ENCODE results near the gene TPPP2.
A peak's percentile ranks its signal among the peaks of the same experiment; 100 is the strongest.
"Not testable (repeated sequence)": the region's sequence is repeated elsewhere in the genome, so short reads cannot be mapped to it uniquely, and the experiment has no call there.

TPPP2 gene

DNA sequence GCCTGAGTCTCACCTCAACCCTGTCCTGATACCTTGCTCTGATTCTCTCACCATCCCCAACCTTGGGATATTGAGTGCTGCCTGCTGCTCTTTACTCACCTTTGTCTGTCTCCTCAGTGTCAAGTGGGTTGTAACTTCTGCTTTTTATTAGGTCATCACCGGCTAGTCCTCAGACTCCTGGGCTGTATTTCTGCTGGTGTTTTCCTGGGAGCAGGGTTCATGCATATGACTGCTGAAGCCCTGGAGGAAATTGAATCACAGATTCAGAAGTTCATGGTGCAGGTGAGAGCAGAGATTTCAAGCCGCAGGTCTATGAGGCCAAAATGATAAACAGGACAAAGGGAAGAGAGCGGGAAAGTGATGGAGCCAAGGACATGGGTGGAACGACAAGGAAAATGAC lies 30.4 kb upstream of the TPPP2 start:
- FAIRE-seq (no peak), DNase-seq (ENCODE audit: insufficient read length, low spot score) (no peak)
- no peak for TF ChIP-seq POLR2A (IDR thresholded peaks at IDR 0.05; ENCODE audit: low read depth, low read length)

GRCh38 chr14:21001218-21001617 lies 28.8 kb upstream of the TPPP2 start:
- DNase-seq (ENCODE audit: insufficient read length, low spot score) (no peak), FAIRE-seq (no peak)
- no peak for TF ChIP-seq POLR2A (IDR thresholded peaks at IDR 0.05; ENCODE audit: low read depth, low read length)

- DNase-seq (ENCODE audit: insufficient read length, low spot score) (no peak), FAIRE-seq (no peak)
- no peak for TF ChIP-seq POLR2A (IDR thresholded peaks at IDR 0.05; ENCODE audit: low read depth, low read length)
Observed at GRCh38 chr14:21003788-21004346, 26.1 kb upstream of the TPPP2 start.

DNA sequence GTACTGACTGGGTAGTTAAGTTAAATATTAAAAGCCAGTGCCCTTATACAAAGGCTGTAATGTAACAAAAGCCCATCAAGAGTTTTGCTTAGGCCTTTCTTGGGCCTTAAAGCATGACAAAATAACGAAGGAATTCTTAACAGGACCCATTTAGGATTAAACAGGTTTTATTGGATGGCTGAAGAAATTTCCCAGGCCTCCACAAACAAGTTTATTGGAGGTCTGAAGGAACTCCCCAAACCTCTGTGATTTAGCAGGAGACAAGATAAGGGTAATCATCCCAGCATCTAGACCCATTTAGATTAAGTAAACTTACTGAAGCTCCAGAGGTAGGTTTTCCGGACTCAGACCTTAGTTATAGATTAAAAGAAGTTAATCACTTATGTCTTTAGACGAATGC lies 20.3 kb upstream of the TPPP2 start:
- DNase-seq (ENCODE audit: insufficient read length, low spot score); FAIRE-seq: not testable (repeated sequence)

DNA sequence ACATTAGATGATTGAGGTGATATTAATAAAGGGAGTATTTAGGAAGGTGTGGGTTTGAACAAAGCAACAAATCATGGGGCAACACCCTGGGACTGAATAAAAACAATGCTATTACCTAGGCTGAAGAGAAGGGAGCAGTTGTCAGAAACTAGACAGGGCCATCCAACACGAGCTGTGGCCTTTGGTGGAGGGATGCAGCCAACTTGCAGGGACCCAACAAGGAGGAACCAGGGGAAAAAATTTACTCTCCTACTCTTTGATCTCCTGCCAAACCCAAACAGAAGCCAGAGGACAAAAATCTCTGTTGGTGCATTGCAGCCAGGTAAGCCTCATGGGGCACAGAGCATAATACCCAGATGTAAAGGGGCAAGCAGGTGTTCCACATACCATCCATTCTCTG lies 18.9 kb upstream of the TPPP2 start:
- DNase-seq (ENCODE audit: insufficient read length, low spot score), result no peak
- FAIRE-seq, result no peak
- TF ChIP-seq POLR2A (IDR thresholded peaks at IDR 0.05; ENCODE audit: low read depth, low read length), result no peak

DNA sequence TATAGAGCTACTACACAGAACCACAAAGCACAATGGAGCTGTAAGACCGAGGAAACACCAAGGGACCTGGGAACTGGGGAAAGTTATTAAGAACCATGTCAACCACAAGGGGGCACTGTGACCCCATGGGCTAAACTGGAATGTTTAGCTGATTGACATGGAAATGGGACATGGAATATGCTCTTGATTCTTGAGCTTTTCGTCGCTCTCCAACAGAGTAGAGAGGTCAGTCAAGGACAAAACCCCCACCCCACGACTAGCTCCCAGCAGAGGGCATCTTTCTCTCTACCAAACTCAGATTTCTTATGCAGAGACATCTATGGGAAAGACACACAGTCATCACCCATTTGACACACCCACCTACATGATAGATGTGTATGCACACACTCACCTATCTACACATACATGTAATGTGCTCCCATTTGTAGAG lies 15.2 kb upstream of the TPPP2 start:
- no peak for TF ChIP-seq POLR2A (IDR thresholded peaks at IDR 0.05; ENCODE audit: low read depth, low read length)
- DNase-seq (ENCODE audit: insufficient read length, low spot score) (peak; percentile 51), FAIRE-seq (peak; percentile 93)

- FAIRE-seq (no peak), DNase-seq (ENCODE audit: insufficient read length, low spot score) (no peak)
- no peak for TF ChIP-seq POLR2A (IDR thresholded peaks at IDR 0.05; ENCODE audit: low read depth, low read length)
Observed at GRCh38 chr14:21015312-21015711, 14.7 kb upstream of the TPPP2 start.

GRCh38 chr14:21016413-21017190 lies 13.4 kb upstream of the TPPP2 start:
- no peak for FAIRE-seq

DNA sequence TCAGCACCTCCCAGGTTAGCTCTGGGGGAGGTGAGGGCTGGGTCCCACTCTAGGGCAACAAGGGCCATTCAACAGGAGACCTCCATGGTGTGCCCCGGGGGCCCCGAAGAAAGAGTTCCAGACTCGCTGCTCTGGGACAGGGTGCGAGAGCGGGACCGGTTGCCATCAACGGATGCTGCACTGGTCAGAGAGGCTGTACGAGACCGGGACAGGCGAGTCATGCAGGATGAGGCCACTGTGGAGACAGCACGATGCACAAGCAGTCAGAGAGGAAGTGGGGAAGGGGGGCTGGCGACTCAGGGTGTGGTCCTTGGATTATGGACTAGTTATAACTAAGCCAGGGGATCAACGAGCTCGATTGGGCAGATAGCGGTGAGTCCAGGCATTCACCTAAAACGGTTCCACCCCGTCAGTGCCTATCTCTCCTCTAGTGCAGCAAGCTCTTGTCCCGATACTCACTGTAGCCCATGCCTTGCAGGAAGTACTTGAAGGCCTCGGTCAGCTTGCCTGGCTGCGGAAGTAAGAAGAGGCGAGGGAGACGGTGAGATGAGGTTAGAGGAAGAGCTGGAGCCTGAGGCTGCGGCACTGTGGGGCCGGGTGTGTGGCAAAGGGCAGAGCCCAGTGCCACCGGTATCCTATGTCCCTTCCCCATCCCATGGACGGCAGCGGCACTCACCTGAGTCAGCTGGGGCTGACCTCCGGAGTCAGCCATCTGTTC lies 12.3 kb upstream of the TPPP2 start:
- DNase-seq (ENCODE audit: insufficient read length, low spot score), result no peak
- no peak for FAIRE-seq
- no peak for TF ChIP-seq POLR2A (IDR thresholded peaks at IDR 0.05; ENCODE audit: low read depth, low read length)

More at GRCh38 chr14:21016413-21017190, 13.4 kb upstream of the TPPP2 start:
- no peak for TF ChIP-seq POLR2A (IDR thresholded peaks at IDR 0.05; ENCODE audit: low read depth, low read length)
- no peak for DNase-seq (ENCODE audit: insufficient read length, low spot score)

GRCh38 chr14:21018286-21018685 lies 11.7 kb upstream of the TPPP2 start:
- TF ChIP-seq POLR2A (IDR thresholded peaks at IDR 0.05; ENCODE audit: low read depth, low read length), result no peak
- DNase-seq (ENCODE audit: insufficient read length, low spot score), result no peak
- no peak for FAIRE-seq

GRCh38 chr14:21018781-21019180 lies 11.2 kb upstream of the TPPP2 start:
- no peak for FAIRE-seq
- no peak for TF ChIP-seq POLR2A (IDR thresholded peaks at IDR 0.05; ENCODE audit: low read depth, low read length)
- no peak for DNase-seq (ENCODE audit: insufficient read length, low spot score)

DNA sequence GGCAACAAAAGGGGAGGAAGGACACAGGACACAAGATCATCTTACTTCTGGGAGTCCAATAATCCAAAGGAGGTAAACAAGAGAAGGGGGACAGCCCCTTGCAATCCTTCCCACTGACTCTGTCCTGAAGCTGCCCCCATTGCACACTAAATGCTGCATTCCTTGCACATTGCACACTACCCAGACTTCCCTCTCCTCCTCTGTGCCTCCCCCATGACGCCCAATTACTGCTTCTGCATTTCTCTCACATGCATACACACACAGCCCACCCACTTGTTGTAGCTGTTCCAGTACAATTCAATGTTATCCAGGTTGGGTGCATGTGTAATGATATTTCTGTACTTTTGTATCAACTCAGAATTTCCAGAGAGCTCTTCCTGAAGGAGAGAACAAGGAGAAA lies 10.7 kb upstream of the TPPP2 start:
- TF ChIP-seq POLR2A (IDR thresholded peaks at IDR 0.05; ENCODE audit: low read depth, low read length), result no peak
- FAIRE-seq (no peak), DNase-seq (ENCODE audit: insufficient read length, low spot score) (no peak)

- FAIRE-seq (no peak), DNase-seq (ENCODE audit: insufficient read length, low spot score) (no peak)
- no peak for TF ChIP-seq POLR2A (IDR thresholded peaks at IDR 0.05; ENCODE audit: low read depth, low read length)
Observed at GRCh38 chr14:21020977-21021545, 9.0 kb upstream of the TPPP2 start.

- DNase-seq (ENCODE audit: insufficient read length, low spot score) (no peak), FAIRE-seq (no peak)
- TF ChIP-seq POLR2A (IDR thresholded peaks at IDR 0.05; ENCODE audit: low read depth, low read length), result no peak
Observed at GRCh38 chr14:21022686-21023085, 7.3 kb upstream of the TPPP2 start.

All from H54 (cell line).